GF-D8 (cell line): ENCODE measurements around the gene SRGN.
"Not testable (repeated sequence)": the region's sequence is repeated elsewhere in the genome, so short reads cannot be mapped to it uniquely, and the experiment has no call there.

Experiments
- DNase-seq: peaks from one replicate; lab custom pipeline; 2025; lab: John Stamatoyannopoulos, UW

SRGN gene

DNA sequence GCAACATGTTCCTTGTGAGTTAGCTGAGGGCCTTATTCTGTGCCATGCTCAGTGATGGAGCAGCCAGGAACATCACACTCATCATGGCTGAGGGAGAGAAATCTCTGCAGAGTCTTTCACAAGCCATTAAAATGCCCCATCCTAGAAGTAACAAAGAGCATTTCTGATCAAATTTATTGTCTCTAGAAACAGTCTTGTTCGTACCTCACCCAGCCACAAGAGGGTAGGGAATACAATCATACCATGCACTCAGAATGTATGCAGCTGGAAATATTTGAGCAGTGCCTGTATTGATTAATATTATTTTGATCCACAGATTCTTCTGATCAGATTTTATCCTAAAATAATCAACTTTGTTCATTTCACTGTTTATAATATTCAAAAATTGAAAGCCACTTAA lies 53.4 kb downstream of the SRGN start:
- DNase-seq, result no peak

DNA sequence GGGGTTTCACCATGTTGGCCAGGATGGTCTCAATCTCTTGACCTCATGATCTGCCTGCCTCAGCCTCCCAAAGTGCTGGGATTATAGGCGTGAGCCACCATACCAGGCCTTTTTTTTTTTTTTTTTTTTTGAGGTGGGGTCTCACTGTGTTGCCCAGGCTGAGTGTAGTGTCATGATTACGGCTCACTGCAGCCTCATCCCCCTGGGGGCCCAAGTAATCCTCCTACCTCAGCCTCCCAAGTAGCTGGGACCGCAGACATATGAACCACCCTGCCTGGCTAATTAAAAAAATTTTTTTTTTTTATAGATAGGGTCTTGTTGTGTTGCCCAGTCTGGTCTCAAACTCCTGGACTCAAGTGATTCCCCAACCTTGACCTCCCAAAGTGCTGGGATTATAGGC lies 54.2 kb downstream of the SRGN start:
- not testable (repeated sequence) for DNase-seq

DNA sequence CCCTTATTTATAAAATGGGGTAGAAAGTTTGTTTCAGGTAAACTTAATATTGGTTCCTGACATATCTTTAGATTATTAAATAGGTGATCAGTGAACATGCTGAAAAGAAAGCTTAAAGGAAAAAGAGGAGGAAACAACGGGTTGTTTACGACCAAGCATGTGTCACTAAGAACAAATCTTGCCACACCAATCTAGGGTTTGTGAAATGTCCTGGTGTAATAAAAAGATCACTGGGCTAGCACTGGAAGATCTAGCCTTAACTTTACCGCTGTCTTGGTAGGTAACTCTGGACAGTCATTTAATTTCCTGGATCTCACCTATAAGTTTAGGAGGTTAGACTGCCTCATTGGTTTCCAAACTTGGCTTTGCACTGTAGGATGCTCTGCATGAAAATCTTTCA lies 55.1 kb downstream of the SRGN start:
- DNase-seq, result peak; percentile 12

DNA sequence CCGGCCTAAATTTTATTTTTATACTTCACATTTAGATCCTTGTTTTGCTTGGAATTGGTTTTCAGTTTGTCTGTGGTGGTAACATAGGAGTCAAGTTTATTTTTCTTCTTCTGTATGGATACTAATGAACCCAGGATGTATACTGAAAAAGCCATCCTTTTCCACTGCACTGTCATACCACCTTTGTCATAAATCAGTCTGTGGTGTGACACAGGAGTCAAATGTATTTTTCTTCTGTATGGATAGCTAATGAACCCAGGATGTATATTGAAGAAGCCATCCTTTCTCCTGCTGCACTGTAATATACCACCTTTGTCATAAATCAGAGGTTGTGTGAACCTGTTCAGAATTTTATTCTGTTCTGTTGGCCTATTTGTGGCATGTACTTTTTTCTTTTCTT lies 57.4 kb downstream of the SRGN start:
- DNase-seq, result no peak

DNA sequence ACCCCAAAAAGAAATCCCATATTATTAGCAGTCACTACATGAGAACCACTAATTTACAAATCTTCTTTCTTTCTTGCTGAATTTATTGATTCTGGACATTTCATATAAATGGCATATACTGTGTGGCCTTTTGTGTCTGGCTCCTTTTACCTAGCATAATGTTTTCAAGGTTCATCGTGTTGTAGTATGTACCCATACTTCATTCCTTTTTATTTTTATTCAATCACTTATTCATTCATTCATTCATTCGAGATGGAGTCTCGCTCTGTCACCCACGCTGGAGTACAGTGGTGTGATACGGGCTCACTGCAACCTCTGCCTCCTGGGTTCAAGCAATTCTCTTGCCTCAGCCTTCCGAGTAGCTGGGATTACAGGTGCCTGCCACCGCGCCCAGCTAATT lies 58.0 kb downstream of the SRGN start:
- no peak for DNase-seq

DNA sequence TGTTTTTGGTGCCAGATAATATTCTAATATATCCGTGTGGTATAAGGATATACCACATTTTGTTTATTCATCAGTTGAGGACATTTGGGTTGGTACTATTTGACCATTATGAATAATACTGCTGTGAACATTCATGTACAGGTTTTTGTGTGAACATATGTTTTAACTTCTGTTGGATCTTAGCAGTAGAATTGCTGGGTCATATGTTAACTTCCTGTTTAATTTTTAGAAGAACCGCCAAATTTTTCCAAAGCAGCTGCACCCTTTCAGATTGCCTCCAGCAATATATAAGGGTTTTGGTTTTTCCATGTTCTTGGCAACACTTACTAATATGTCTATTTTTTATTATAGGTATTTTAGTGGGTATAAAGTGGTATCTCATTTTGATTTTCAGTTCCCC lies 58.9 kb downstream of the SRGN start:
- peak; percentile 52 for DNase-seq

DNA sequence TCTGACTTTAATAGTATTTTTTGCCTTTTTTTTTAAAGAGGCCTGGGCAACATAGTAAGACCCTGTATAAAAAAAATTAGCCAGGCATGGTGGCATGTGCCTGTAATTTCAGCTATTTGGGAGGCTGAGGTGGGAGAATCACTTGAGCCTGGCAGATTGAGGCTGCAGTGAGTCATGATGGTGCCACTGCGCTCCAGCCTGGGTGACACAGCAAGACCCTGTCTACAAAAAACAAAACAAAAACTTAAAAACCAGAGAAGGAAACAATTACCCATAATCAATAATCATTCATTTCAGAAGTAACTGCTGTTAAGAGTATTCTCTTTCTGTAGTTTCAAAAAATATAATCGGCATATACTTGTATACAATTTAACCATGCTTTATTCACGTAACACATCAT lies 64.1 kb downstream of the SRGN start:
- no peak for DNase-seq

DNA sequence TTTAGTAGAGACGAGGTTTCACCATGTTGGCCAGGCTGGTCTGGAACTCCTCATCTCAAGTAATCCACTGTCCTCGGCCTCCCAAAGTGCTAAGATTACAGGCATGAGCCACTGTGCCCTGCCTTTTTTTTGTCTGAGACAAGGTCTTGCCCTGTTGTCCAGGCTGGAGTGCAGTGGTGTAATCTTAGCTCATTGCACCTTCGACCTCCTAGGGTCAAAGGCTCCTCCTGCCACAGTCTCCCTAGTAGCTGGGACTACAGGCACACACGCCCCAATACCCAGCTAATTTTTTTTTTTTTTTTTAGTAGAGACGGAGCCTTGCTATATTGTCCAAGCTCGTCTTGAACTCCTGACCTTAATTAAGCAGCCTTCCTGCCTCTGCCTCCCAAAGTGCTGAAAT lies 65.3 kb downstream of the SRGN start:
- DNase-seq, result no peak
